SK-N-SH treated with all-trans-retinoic acid at 6 μM for 48 hours (cell line): ENCODE results near the gene CCDC160.

Experiments
- ATAC-seq: fragments of 200-7000 bp; cut with Tn5 transposase; 3 replicates; pipeline ENCODE4 v1.9.1; 2020; ENCODE audit warnings: mild to moderate bottlenecking, moderate library complexity
- ARNTL ChIP-seq: fragments of 450-650 bp; formaldehyde crosslinking; IDR thresholded peaks from 2 replicates; pipeline ENCODE4 v1.5.0; 2020; ENCODE audit warnings: low read depth, mild to moderate bottlenecking, moderate library complexity, borderline replicate concordance
- BACH2 ChIP-seq: fragments of 250-450 bp; sonication (Bioruptor Pico); IDR thresholded peaks from 2 replicates; pipeline ENCODE4 v1.9.0; 2021; ENCODE audit warnings: mild to moderate bottlenecking, borderline replicate concordance
- CREB5 ChIP-seq: fragments of 250-450 bp; sonication (Bioruptor Pico); IDR thresholded peaks from 2 replicates; pipeline ENCODE4 v1.5.1; 2020; ENCODE audit warnings: low read depth, mild to moderate bottlenecking, moderate library complexity
- CSDC2 ChIP-seq: fragments of 250-450 bp; sonication (Bioruptor Pico); IDR thresholded peaks from 2 replicates; pipeline ENCODE4 v1.5.0; 2020; ENCODE audit warnings: mild to moderate bottlenecking, moderate library complexity
- CSRNP3 ChIP-seq: fragments of 250-450 bp; sonication (Bioruptor Pico); IDR thresholded peaks from 2 replicates; pipeline ENCODE4 v1.5.1; 2021; ENCODE audit warnings: mild to moderate bottlenecking, moderate library complexity
- ESRRG ChIP-seq: fragments of 250-450 bp; sonication (Bioruptor Pico); IDR thresholded peaks from 2 replicates; pipeline ENCODE4 v1.6.1; 2021; ENCODE audit warnings: mild to moderate bottlenecking
- GLIS3 ChIP-seq: fragments of 250-450 bp; sonication (Bioruptor Pico); IDR thresholded peaks from 2 replicates; pipeline ENCODE4 v1.5.0; 2020; ENCODE audit warnings: mild to moderate bottlenecking, moderate library complexity
- ISL1 ChIP-seq: fragments of 250-450 bp; sonication (Bioruptor Pico); IDR thresholded peaks from 2 replicates; pipeline ENCODE4 v2.1.2; 2022; ENCODE audit warnings: mild to moderate bottlenecking, moderate library complexity
- PATZ1 ChIP-seq: fragments of 250-450 bp; sonication (Bioruptor Pico); IDR thresholded peaks from 2 replicates; pipeline ENCODE4 v1.8.0; 2020; ENCODE audit warnings: mild to moderate bottlenecking, moderate library complexity, borderline replicate concordance
- POU6F1 ChIP-seq: fragments of 250-450 bp; sonication (Bioruptor Pico); IDR thresholded peaks from 2 replicates; pipeline ENCODE4 v1.8.0; 2021; ENCODE audit warnings: low read depth, mild to moderate bottlenecking, moderate library complexity, borderline replicate concordance
- PPARA ChIP-seq: fragments of 250-450 bp; sonication (Bioruptor Pico); IDR thresholded peaks from 2 replicates; pipeline ENCODE4 v1.5.0; 2020; ENCODE audit warnings: mild to moderate bottlenecking, borderline replicate concordance
- RARB ChIP-seq: fragments of 250-450 bp; sonication (Bioruptor Pico); IDR thresholded peaks from 2 replicates; pipeline ENCODE4 v1.8.0; 2021; ENCODE audit warnings: mild to moderate bottlenecking, moderate library complexity
- SNAI2 ChIP-seq: fragments of 250-450 bp; sonication (Bioruptor Pico); IDR thresholded peaks from 2 replicates; pipeline ENCODE4 v1.5.0; 2020; ENCODE audit warnings: mild to moderate bottlenecking, moderate library complexity
- TCF4 ChIP-seq: fragments of 250-450 bp; sonication (Bioruptor Pico); IDR thresholded peaks from 2 replicates; pipeline ENCODE4 v1.8.0; 2021; ENCODE audit warnings: mild to moderate bottlenecking, moderate library complexity, borderline replicate concordance
- TOX ChIP-seq: fragments of 250-450 bp; sonication (Bioruptor Pico); IDR thresholded peaks from 2 replicates; pipeline ENCODE4 v1.8.0; 2021; ENCODE audit warnings: mild to moderate bottlenecking, moderate library complexity, borderline replicate concordance
- TSHZ2 ChIP-seq: fragments of 250-450 bp; sonication (Bioruptor Pico); IDR thresholded peaks from 2 replicates; pipeline ENCODE4 v1.5.0; 2020; ENCODE audit warnings: mild to moderate bottlenecking, moderate library complexity
- ZC3H10 ChIP-seq: fragments of 250-450 bp; sonication (Bioruptor Pico); IDR thresholded peaks from 2 replicates; pipeline ENCODE4 v1.5.1; 2021; ENCODE audit warnings: mild to moderate bottlenecking, moderate library complexity
- ZFP3 ChIP-seq: fragments of 250-450 bp; sonication (Bioruptor Pico); IDR thresholded peaks from 2 replicates; pipeline ENCODE4 v1.5.0; 2020; ENCODE audit warnings: mild to moderate bottlenecking, moderate library complexity
- ZFP30 ChIP-seq: fragments of 450-650 bp; formaldehyde crosslinking; IDR thresholded peaks from 2 replicates; pipeline ENCODE4 v1.5.0; 2022; ENCODE audit warnings: mild to moderate bottlenecking, moderate library complexity
- ZNF565 ChIP-seq: fragments of 450-650 bp; formaldehyde crosslinking; conservative IDR thresholded peaks from 2 replicates; pipeline ENCODE4 v1.5.0; 2020; ENCODE audit warnings: low read depth, mild to moderate bottlenecking, moderate library complexity
- ZNF70 ChIP-seq: fragments of 450-650 bp; formaldehyde crosslinking; IDR thresholded peaks from 2 replicates; pipeline ENCODE4 v1.5.0; 2020; ENCODE audit warnings: mild to moderate bottlenecking, moderate library complexity
- ZNF8 ChIP-seq: fragments of 450-650 bp; formaldehyde crosslinking; IDR thresholded peaks from 2 replicates; pipeline ENCODE4 v1.5.0; 2020; ENCODE audit warnings: mild to moderate bottlenecking, moderate library complexity

CCDC160 gene

GRCh38 chrX:134254511-134254910 lies 17.5 kb downstream of the CCDC160 start:
- no peak for ATAC-seq
- TF ChIP-seq CREB5 (CRISPR knock-in tag), result no peak
- no peak for TF ChIP-seq TSHZ2
- no peak for TF ChIP-seq ZNF70 (CRISPR knock-in tag)
- no peak for TF ChIP-seq PPARA
- no peak for TF ChIP-seq ARNTL (CRISPR knock-in tag)
- no peak for TF ChIP-seq ZFP30 (CRISPR knock-in tag)
- no peak for TF ChIP-seq CSRNP3
- TF ChIP-seq ZNF8 (CRISPR knock-in tag), result no peak
- TF ChIP-seq CSDC2, result no peak
- TF ChIP-seq TOX (CRISPR knock-in tag), result no peak
- no peak for TF ChIP-seq ZFP3 (CRISPR knock-in tag)
- no peak for TF ChIP-seq TCF4 (CRISPR knock-in tag)
- TF ChIP-seq BACH2, result no peak
- TF ChIP-seq POU6F1 (CRISPR knock-in tag), result no peak
- no peak for TF ChIP-seq ZC3H10
- TF ChIP-seq, all 23 proteins: peak for 0

GRCh38 chrX:134255555-134255954 lies 18.6 kb downstream of the CCDC160 start:
- no peak for ATAC-seq
- TF ChIP-seq RARB (CRISPR knock-in tag), result no peak
- no peak for TF ChIP-seq ESRRG

- TF ChIP-seq ISL1 (CRISPR knock-in tag) (no peak), ESRRG (no peak), GLIS3 (CRISPR knock-in tag) (no peak), SNAI2 (CRISPR knock-in tag) (no peak), ARNTL (CRISPR knock-in tag) (no peak), ZNF8 (CRISPR knock-in tag) (no peak), TOX (CRISPR knock-in tag) (no peak), ZNF565 (CRISPR knock-in tag) (no peak), ZNF70 (CRISPR knock-in tag) (no peak), CSRNP3 (no peak), RARB (CRISPR knock-in tag) (no peak), CSDC2 (no peak), BACH2 (no peak), PATZ1 (no peak), ZFP3 (CRISPR knock-in tag) (no peak)
- no peak for ATAC-seq
Observed at GRCh38 chrX:134256684-134257083, 19.7 kb downstream of the CCDC160 start.
